WTC11 (cell line): ENCODE measurements around the gene F2R.

Source experiments
- ESRRA ChIP-seq: sonication (generic); formaldehyde crosslinking; IDR thresholded peaks from 2 replicates; pipeline ENCODE4 v1.8.1; 2022; ENCODE audit warnings: mild to moderate bottlenecking, missing genetic modification reagents, borderline replicate concordance
- TP53 ChIP-seq: sonication (generic); formaldehyde crosslinking; IDR thresholded peaks from 2 replicates; pipeline ENCODE4 v1.8.1; 2023; ENCODE audit warnings: mild to moderate bottlenecking, missing genetic modification reagents
- ZBTB21 ChIP-seq: sonication (generic); formaldehyde crosslinking; IDR thresholded peaks from 2 replicates; pipeline ENCODE4 v1.8.1; 2023; ENCODE audit warnings: mild to moderate bottlenecking, missing genetic modification reagents, borderline replicate concordance
- ZNF263 ChIP-seq: sonication (generic); formaldehyde crosslinking; IDR thresholded peaks from 2 replicates; pipeline ENCODE4 v1.8.1; 2022; ENCODE audit warnings: low read depth, mild to moderate bottlenecking, moderate library complexity, missing genetic modification reagents
- TF ChIP-seq, protein P1 (sequence below): fragments of 200-600 bp; IDR thresholded peaks from 2 replicates; pipeline ENCODE4 v1.8.0; 2022; ENCODE audit warnings: antibody characterized with exemption

DNA sequence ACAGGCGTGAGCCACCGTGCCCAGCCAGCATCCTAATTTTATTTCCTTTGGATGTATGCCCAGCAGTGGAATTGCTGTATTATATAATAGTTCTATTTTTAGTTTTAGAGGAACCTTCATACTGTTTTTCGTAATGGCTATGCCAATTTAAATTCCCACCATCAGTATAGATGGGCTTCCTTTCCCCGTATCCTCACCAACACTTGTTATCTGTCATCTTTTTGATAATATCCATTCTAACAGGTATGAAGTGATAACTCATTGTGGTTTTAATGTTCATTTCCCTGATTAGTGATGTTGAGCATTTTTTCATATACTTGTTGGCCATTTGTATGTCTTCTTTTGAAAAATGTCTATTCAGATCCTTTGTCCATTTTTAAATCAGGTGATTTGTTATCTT is 13.0 kb downstream of the F2R start:
- TF ChIP-seq ZNF263: no peak
- TF ChIP-seq ZBTB21 (CRISPR knock-in tag): no peak
- TF ChIP-seq, protein P1, sequence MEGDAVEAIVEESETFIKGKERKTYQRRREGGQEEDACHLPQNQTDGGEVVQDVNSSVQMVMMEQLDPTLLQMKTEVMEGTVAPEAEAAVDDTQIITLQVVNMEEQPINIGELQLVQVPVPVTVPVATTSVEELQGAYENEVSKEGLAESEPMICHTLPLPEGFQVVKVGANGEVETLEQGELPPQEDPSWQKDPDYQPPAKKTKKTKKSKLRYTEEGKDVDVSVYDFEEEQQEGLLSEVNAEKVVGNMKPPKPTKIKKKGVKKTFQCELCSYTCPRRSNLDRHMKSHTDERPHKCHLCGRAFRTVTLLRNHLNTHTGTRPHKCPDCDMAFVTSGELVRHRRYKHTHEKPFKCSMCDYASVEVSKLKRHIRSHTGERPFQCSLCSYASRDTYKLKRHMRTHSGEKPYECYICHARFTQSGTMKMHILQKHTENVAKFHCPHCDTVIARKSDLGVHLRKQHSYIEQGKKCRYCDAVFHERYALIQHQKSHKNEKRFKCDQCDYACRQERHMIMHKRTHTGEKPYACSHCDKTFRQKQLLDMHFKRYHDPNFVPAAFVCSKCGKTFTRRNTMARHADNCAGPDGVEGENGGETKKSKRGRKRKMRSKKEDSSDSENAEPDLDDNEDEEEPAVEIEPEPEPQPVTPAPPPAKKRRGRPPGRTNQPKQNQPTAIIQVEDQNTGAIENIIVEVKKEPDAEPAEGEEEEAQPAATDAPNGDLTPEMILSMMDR: no peak
- TF ChIP-seq ESRRA: no peak
- TF ChIP-seq TP53 (CRISPR knock-in tag): no peak
